22Rv1 (cell line): ENCODE measurements around the gene RIT2.

Experiments used
- ZFX ChIP-seq: fragments of 450-650 bp; IDR thresholded peaks from 2 replicates; pipeline ENCODE4 v1.6.1; 2017; ENCODE audit warnings: antibody characterized with exemption, borderline replicate concordance
- TF ChIP-seq, protein P1 (sequence below): fragments of 450-650 bp; IDR thresholded peaks from 2 replicates; pipeline ENCODE4 v1.5.1; 2017; ENCODE audit warnings: mild to moderate bottlenecking

- TF ChIP-seq, protein P1, sequence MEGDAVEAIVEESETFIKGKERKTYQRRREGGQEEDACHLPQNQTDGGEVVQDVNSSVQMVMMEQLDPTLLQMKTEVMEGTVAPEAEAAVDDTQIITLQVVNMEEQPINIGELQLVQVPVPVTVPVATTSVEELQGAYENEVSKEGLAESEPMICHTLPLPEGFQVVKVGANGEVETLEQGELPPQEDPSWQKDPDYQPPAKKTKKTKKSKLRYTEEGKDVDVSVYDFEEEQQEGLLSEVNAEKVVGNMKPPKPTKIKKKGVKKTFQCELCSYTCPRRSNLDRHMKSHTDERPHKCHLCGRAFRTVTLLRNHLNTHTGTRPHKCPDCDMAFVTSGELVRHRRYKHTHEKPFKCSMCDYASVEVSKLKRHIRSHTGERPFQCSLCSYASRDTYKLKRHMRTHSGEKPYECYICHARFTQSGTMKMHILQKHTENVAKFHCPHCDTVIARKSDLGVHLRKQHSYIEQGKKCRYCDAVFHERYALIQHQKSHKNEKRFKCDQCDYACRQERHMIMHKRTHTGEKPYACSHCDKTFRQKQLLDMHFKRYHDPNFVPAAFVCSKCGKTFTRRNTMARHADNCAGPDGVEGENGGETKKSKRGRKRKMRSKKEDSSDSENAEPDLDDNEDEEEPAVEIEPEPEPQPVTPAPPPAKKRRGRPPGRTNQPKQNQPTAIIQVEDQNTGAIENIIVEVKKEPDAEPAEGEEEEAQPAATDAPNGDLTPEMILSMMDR: no peak
- TF ChIP-seq ZFX: no peak
Observed at GRCh38 chr18:43129946-43130524, 14.6 kb upstream of the RIT2 start.
